Fibroblast of villous mesenchyme (primary cell): ENCODE measurements around the gene SHISA9. TPM values are rescaled to one million over a fixed set of nuclear protein-coding genes. Genes with fewer than 3 reads are reported as not detected.

Source experiments
- DNase-seq: peaks from one replicate; pipeline ENCODE4 v3.0.0-alpha.2; 2010; ENCODE audit warnings: low read depth
- H3K4me3 ChIP-seq: 2 replicates; pipeline ENCODE4 v1.5.1; 2011; ENCODE audit warnings: low read depth, mild to moderate bottlenecking, low read length
- CTCF ChIP-seq: IDR thresholded peaks from 2 replicates; pipeline ENCODE4 v1.5.1; 2012; ENCODE audit warnings: low read depth, mild to moderate bottlenecking, low read length; ENCODE audit not compliant: insufficient read depth
- total RNA-seq: library from RNA; depleted of rRNA; stranded (reverse); fragments of >200 nt; gene quantifications from 2 replicates; pipeline ENCODE4 v1.2.3, GENCODE V29; 2012

The SHISA9 gene
- total RNA-seq, 1 donor, result not detected

- H3K4me3 ChIP-seq, result no peak overlapping the region
- TF ChIP-seq CTCF, result no peak
- no peak for DNase-seq
Observed at GRCh38 chr16:12999368-12999767, 98.0 kb downstream of the SHISA9 start.

- no peak for DNase-seq
- TF ChIP-seq CTCF, result no peak
- no peak overlapping the region for H3K4me3 ChIP-seq
Observed at GRCh38 chr16:13005721-13006247, 104.4 kb downstream of the SHISA9 start.

- TF ChIP-seq CTCF, result no peak
- no peak for DNase-seq
- H3K4me3 ChIP-seq, result no peak overlapping the region
Observed at GRCh38 chr16:13012601-13013000, 111.2 kb downstream of the SHISA9 start.

- DNase-seq, result no peak
- H3K4me3 ChIP-seq, result no peak overlapping the region
- no peak for TF ChIP-seq CTCF
Observed at GRCh38 chr16:13013043-13013442, 111.6 kb downstream of the SHISA9 start.

GRCh38 chr16:13014476-13014875 lies 113.1 kb downstream of the SHISA9 start:
- TF ChIP-seq CTCF, result no peak
- no peak overlapping the region for H3K4me3 ChIP-seq
- DNase-seq, result no peak

- no peak for TF ChIP-seq CTCF
- no peak for DNase-seq
- H3K4me3 ChIP-seq, result no peak overlapping the region
Observed at GRCh38 chr16:13018026-13018425, 116.6 kb downstream of the SHISA9 start.

GRCh38 chr16:13021996-13022395 lies 120.6 kb downstream of the SHISA9 start:
- no peak for TF ChIP-seq CTCF
- H3K4me3 ChIP-seq, result no peak overlapping the region
- DNase-seq, result no peak
